Mesenchymal stem cell (in vitro differentiated cells and primary cell): ENCODE measurements around the gene ZFP57.
"Not testable (repeated sequence)": the region's sequence is repeated elsewhere in the genome, so short reads cannot be mapped to it uniquely, and the experiment has no call there.

Experiments
- DNase-seq: peaks from one replicate; pipeline ENCODE4 v3.0.0-alpha.2; 2013
- H2AFZ ChIP-seq: one replicate; pipeline ENCODE4 v1.6.1; 2013; ENCODE audit warnings: low read depth, mild to moderate bottlenecking, control low read depth, inconsistent platforms, low read length, moderate library complexity
- H2AK5ac ChIP-seq: 2 replicates; pipeline ENCODE4 v1.6.1; 2013; ENCODE audit warnings: low read length, moderate library complexity, mild to moderate bottlenecking, inconsistent platforms; ENCODE audit not compliant: severe bottlenecking
- H2BK120ac ChIP-seq: one replicate; pipeline ENCODE4 v1.6.1; 2013; ENCODE audit warnings: low read depth, mild to moderate bottlenecking, inconsistent platforms, low read length, moderate library complexity
- H2BK12ac ChIP-seq, 2 experiments: one replicate each; pipeline ENCODE4 v1.6.1; 2013; ENCODE audit warnings: inconsistent platforms in 2 of 2, low read length in 2 of 2, mild to moderate bottlenecking in 2 of 2, moderate library complexity in 2 of 2, control low read depth in 1 of 2
- H2BK15ac ChIP-seq: one replicate; pipeline ENCODE4 v1.6.1; 2013; ENCODE audit warnings: mild to moderate bottlenecking, low read depth, inconsistent platforms; ENCODE audit not compliant: poor library complexity, severe bottlenecking
- H2BK5ac ChIP-seq: 2 replicates; pipeline ENCODE4 v1.6.1; 2013; ENCODE audit warnings: low read depth, mild to moderate bottlenecking, low read length, control low read depth, inconsistent platforms; ENCODE audit not compliant: poor library complexity, severe bottlenecking
- H3K14ac ChIP-seq, 2 experiments: one replicate each; pipeline ENCODE4 v1.6.1; 2013; ENCODE audit warnings: inconsistent platforms in 2 of 2, low read length in 2 of 2, control low read depth in 1 of 2, mild to moderate bottlenecking in 1 of 2, moderate library complexity in 1 of 2
- H3K18ac ChIP-seq, 2 experiments: one replicate each; pipeline ENCODE4 v1.6.1; 2013; ENCODE audit warnings: inconsistent platforms in 2 of 2, low read length in 2 of 2, control low read depth in 1 of 2, low read depth in 1 of 2, mild to moderate bottlenecking in 1 of 2
- H3K23ac ChIP-seq, 2 experiments: one replicate each; pipeline ENCODE4 v1.6.1; 2013; ENCODE audit warnings: inconsistent platforms in 2 of 2, low read length in 2 of 2, mild to moderate bottlenecking in 2 of 2, moderate library complexity in 2 of 2, control low read depth in 1 of 2
- H3K27ac ChIP-seq: 2 replicates; pipeline ENCODE4 v1.5.1; 2013; ENCODE audit warnings: mild to moderate bottlenecking, moderate library complexity, low read length, control low read depth, inconsistent platforms; ENCODE audit not compliant: poor library complexity, severe bottlenecking
- H3K27me3 ChIP-seq, 2 experiments: 2 replicates each; pipeline versions ENCODE4 v1.6.1 to v1.7.0; 2013; ENCODE audit warnings: low read length in 2 of 2, mild to moderate bottlenecking in 2 of 2, moderate library complexity in 2 of 2, control low read depth in 1 of 2, inconsistent platforms in 1 of 2; ENCODE audit not compliant: control insufficient read depth in 1 of 2, insufficient read depth in 1 of 2
- H3K36me3 ChIP-seq, 2 experiments: 2 replicates each; pipeline versions ENCODE4 v1.6.1 to v1.7.0; 2013; ENCODE audit warnings: low read length in 2 of 2, control low read depth in 1 of 2, inconsistent platforms in 1 of 2, low read depth in 1 of 2, mild to moderate bottlenecking in 1 of 2; ENCODE audit not compliant: insufficient read depth in 2 of 2, control insufficient read depth in 1 of 2
- H3K4ac ChIP-seq, 2 experiments: one replicate each; pipeline ENCODE4 v1.6.1; 2013; ENCODE audit warnings: inconsistent platforms in 2 of 2, low read length in 2 of 2, mild to moderate bottlenecking in 2 of 2, moderate library complexity in 2 of 2, control low read depth in 1 of 2, low read depth in 1 of 2
- H3K4me1 ChIP-seq: 2 replicates; pipeline ENCODE4 v1.6.1; 2013; ENCODE audit warnings: low read depth, low read length, control low read depth; ENCODE audit not compliant: control insufficient read depth, insufficient read depth
- H3K4me2 ChIP-seq: 2 replicates; pipeline ENCODE4 v1.6.1; 2013; ENCODE audit warnings: low read length, mild to moderate bottlenecking, inconsistent platforms; ENCODE audit not compliant: poor library complexity, severe bottlenecking
- H3K4me3 ChIP-seq, 2 experiments: 2 replicates each; pipeline versions ENCODE4 v1.5.1 to v1.7.0; 2013; ENCODE audit warnings: low read length in 2 of 2, mild to moderate bottlenecking in 2 of 2, control low read depth in 1 of 2, low read depth in 1 of 2; ENCODE audit not compliant: insufficient read depth in 1 of 2
- H3K79me1 ChIP-seq: replicated peaks from 2 replicates; pipeline ENCODE4 v1.6.1; 2013; ENCODE audit warnings: mild to moderate bottlenecking, control low read depth, low read length, inconsistent platforms; ENCODE audit not compliant: poor library complexity, severe bottlenecking
- H3K9ac ChIP-seq: 2 replicates; pipeline ENCODE4 v1.7.0; 2013; ENCODE audit warnings: mild to moderate bottlenecking, low read length, moderate library complexity
- H3K9me3 ChIP-seq: 2 replicates; pipeline ENCODE4 v1.7.0; 2013; ENCODE audit warnings: mild to moderate bottlenecking, low read length; ENCODE audit not compliant: control insufficient read depth
- H4K8ac ChIP-seq: one replicate; pipeline ENCODE4 v1.6.1; 2013; ENCODE audit warnings: inconsistent platforms, mild to moderate bottlenecking, low read length, moderate library complexity
- H4K91ac ChIP-seq: one replicate; pipeline ENCODE4 v1.6.1; 2013; ENCODE audit warnings: mild to moderate bottlenecking, low read length, inconsistent platforms
- WGBS: methylation state at CpG from one replicate; pipeline ENCODE4 v1.1.7; 2013; ENCODE audit warnings: mixed read lengths; 5-methylcytosine and 5-hydroxymethylcytosine counted together

ZFP57 gene

GRCh38 chr6:29666826-29667130 is 14.2 kb downstream of the ZFP57 start:
- no peak for DNase-seq
- H3K27ac ChIP-seq: no peak overlapping the region
- no peak overlapping the region for H3K14ac ChIP-seq
- no peak overlapping the region for H2BK15ac ChIP-seq
- H3K36me3 ChIP-seq: no peaks in the 10 kb centered on the region
- H3K9ac ChIP-seq: no peak overlapping the region
- no peak overlapping the region for H2BK5ac ChIP-seq
- H3K4ac ChIP-seq: no peak overlapping the region
- WGBS: no CpG with 5 or more reads among the region's 1 CpG
- no peak overlapping the region for H2AK5ac ChIP-seq
- H3K4me1 ChIP-seq: no peaks in the 10 kb centered on the region
- no peak overlapping the region for H3K4me3 ChIP-seq
- no peak overlapping the region for H2BK120ac ChIP-seq
- H3K27me3 ChIP-seq: peaks cover 41 to 71% of the 10 kb centered on the region in 2 experiments
- no peak overlapping the region for H4K8ac ChIP-seq
- no peak overlapping the region for H4K91ac ChIP-seq
- no peak overlapping the region for H2BK12ac ChIP-seq
- H2AFZ ChIP-seq: no peak overlapping the region
- H3K23ac ChIP-seq: no peak overlapping the region
- no peak overlapping the region for H3K4me2 ChIP-seq
- no peaks in the 10 kb centered on the region for H3K79me1 ChIP-seq
- H3K18ac ChIP-seq: no peak overlapping the region
- no peaks in the 10 kb centered on the region for H3K9me3 ChIP-seq

GRCh38 chr6:29665942-29666825 is 14.8 kb downstream of the ZFP57 start:
- no peak overlapping the region for H3K27ac ChIP-seq
- no peak overlapping the region for H4K8ac ChIP-seq
- H3K4ac ChIP-seq: no peak overlapping the region
- 26% methylated on average over 5 of the region's 8 CpGs for WGBS
- no peaks in the 10 kb centered on the region for H3K4me1 ChIP-seq
- peaks cover 37 to 70% of the 10 kb centered on the region in 2 experiments for H3K27me3 ChIP-seq
- no peaks in the 10 kb centered on the region for H3K79me1 ChIP-seq
- no peak overlapping the region for H2BK12ac ChIP-seq
- no peak overlapping the region for H2BK5ac ChIP-seq
- no peak for DNase-seq
- H2AFZ ChIP-seq: no peak overlapping the region
- no peak overlapping the region for H3K4me3 ChIP-seq
- H3K23ac ChIP-seq: no peak overlapping the region
- no peak overlapping the region for H3K4me2 ChIP-seq
- no peak overlapping the region for H3K14ac ChIP-seq
- no peak overlapping the region for H3K18ac ChIP-seq
- no peaks in the 10 kb centered on the region for H3K9me3 ChIP-seq
- no peak overlapping the region for H4K91ac ChIP-seq
- H3K36me3 ChIP-seq: no peaks in the 10 kb centered on the region
- no peak overlapping the region for H2BK120ac ChIP-seq
- no peak overlapping the region for H2AK5ac ChIP-seq
- no peak overlapping the region for H2BK15ac ChIP-seq
- H3K9ac ChIP-seq: no peak overlapping the region

- H3K27ac ChIP-seq: no peak overlapping the region
- H3K18ac ChIP-seq: no peak overlapping the region
- no peak overlapping the region for H2BK120ac ChIP-seq
- H4K91ac ChIP-seq: no peak overlapping the region
- no peak overlapping the region for H2BK15ac ChIP-seq
- no peak overlapping the region for H2AFZ ChIP-seq
- H3K14ac ChIP-seq: no peak overlapping the region
- no peaks in the 10 kb centered on the region for H3K36me3 ChIP-seq
- no peak overlapping the region for H3K4ac ChIP-seq
- H3K9ac ChIP-seq: no peak overlapping the region
- H3K4me3 ChIP-seq: no peak overlapping the region
- no peak overlapping the region for H2BK12ac ChIP-seq
- no peak for DNase-seq
- H3K23ac ChIP-seq: no peak overlapping the region
- no peaks in the 10 kb centered on the region for H3K9me3 ChIP-seq
- H3K27me3 ChIP-seq: peaks cover 27 to 69% of the 10 kb centered on the region in 2 experiments
- no peak overlapping the region for H2BK5ac ChIP-seq
- H3K79me1 ChIP-seq: no peaks in the 10 kb centered on the region
- 77% methylated on average over 3 of the region's 5 CpGs for WGBS
- no peaks in the 10 kb centered on the region for H3K4me1 ChIP-seq
- H4K8ac ChIP-seq: no peak overlapping the region
- H3K4me2 ChIP-seq: no peak overlapping the region
- H2AK5ac ChIP-seq: no peak overlapping the region
These were observed 17.5 kb downstream of the ZFP57 start for GRCh38 chr6:29663300-29664042.

GRCh38 chr6:29661502-29662141 is 19.3 kb downstream of the ZFP57 start:
- not testable (repeated sequence) for H2BK12ac ChIP-seq, H3K9ac ChIP-seq, H3K18ac ChIP-seq, H3K14ac ChIP-seq, H3K36me3 ChIP-seq, H3K27ac ChIP-seq, H3K4ac ChIP-seq, H3K23ac ChIP-seq, H3K4me1 ChIP-seq, H4K91ac ChIP-seq, H4K8ac ChIP-seq, H2AK5ac ChIP-seq, DNase-seq, H2BK15ac ChIP-seq, H2BK120ac ChIP-seq, H3K9me3 ChIP-seq, H3K79me1 ChIP-seq, H3K4me2 ChIP-seq, H2AFZ ChIP-seq, H3K4me3 ChIP-seq, H2BK5ac ChIP-seq
- H3K27me3 ChIP-seq: peaks cover 22 to 60% of the 10 kb centered on the region in 2 experiments
- 43% methylated on average over 13 of the region's 14 CpGs for WGBS
